GM12878 (cell line): Measurements from ENCODE around the gene CCDC149. TPM values are rescaled to one million over a fixed set of nuclear protein-coding genes. Genes with fewer than 3 reads are reported as not detected.

ENCODE experiments used
- ATAC-seq: fragments of 200-7000 bp; cut with Tn5 transposase; 3 replicates; pipeline ENCODE4 v1.9.1; 2020; ENCODE audit warnings: mild to moderate bottlenecking, moderate library complexity
- BruUV-seq: library from RNA; stranded (reverse); fragments of 400-500 nt; replicated peaks from 2 replicates; lab custom pipeline; 2021; lab: Mats Ljungman, UMichigan
- CTCF ChIA-PET: fragments of 300-600 bp; sonication (Branson Sonifier 250); formaldehyde crosslinking; extraction: SDS; loops from one replicate; lab custom pipeline; 2021; ENCODE audit warnings: inconsistent platforms; lab: Yijun Ruan, JAX
- POLR2A ChIA-PET: fragments of 350-600 bp; formaldehyde crosslinking; extraction: SDS; loops from one replicate; lab custom pipeline; 2021; ENCODE audit warnings: inconsistent platforms; lab: Charles Lee
- RAD21 ChIA-PET: fragments of 300-600 bp; sonication (Branson Sonifier 250); formaldehyde crosslinking; loops from one replicate; lab custom pipeline; 2023; ENCODE audit warnings: antibody characterized with exemption; ENCODE audit not compliant: unreplicated experiment; lab: Charles Lee
- SMC1A ChIA-PET: fragments of 300-600 bp; sonication (Branson Sonifier 250); formaldehyde crosslinking; loops from one replicate; lab custom pipeline; 2023; ENCODE audit not compliant: unreplicated experiment, uncharacterized antibody; lab: Charles Lee
- DNase-seq: peaks from one replicate; pipeline ENCODE4 v3.0.0-alpha.2; 2011; ENCODE audit warnings: low read depth, low spot score
- FAIRE-seq: peaks from 3 replicates; lab custom pipeline; 2011; peaks lifted over from hg19 to GRCh38; lab: Jason Lieb, UNC
- H2AFZ ChIP-seq: 2 replicates; pipeline ENCODE4 v1.6.0; 2011; ENCODE audit warnings: low read depth, low read length, control low read depth; ENCODE audit not compliant: control insufficient read depth
- H3K27ac ChIP-seq: 2 replicates; pipeline ENCODE4 v1.5.1; 2011; ENCODE audit warnings: control low read depth; ENCODE audit not compliant: control insufficient read depth, insufficient read depth
- H3K27me3 ChIP-seq, 2 experiments: replicated peaks in 1 of 2; 2 replicates each; pipeline versions ENCODE4 v1.6.0 to v1.6.1; 2011; ENCODE audit warnings: low read length in 1 of 2; ENCODE audit not compliant: control insufficient read depth in 2 of 2, insufficient read depth in 2 of 2
- H3K36me3 ChIP-seq, 2 experiments: 2 replicates each; pipeline ENCODE4 v1.5.1; 2011; ENCODE audit warnings: low read length in 1 of 2; ENCODE audit not compliant: control insufficient read depth in 2 of 2, insufficient read depth in 2 of 2
- H3K4me1 ChIP-seq: 2 replicates; pipeline ENCODE4 v1.6.1; 2011; ENCODE audit warnings: mild to moderate bottlenecking, low read length, moderate library complexity, mixed read lengths; ENCODE audit not compliant: control insufficient read depth, insufficient read depth
- H3K4me2 ChIP-seq: 2 replicates; pipeline ENCODE4 v1.6.0; 2011; ENCODE audit warnings: control low read depth; ENCODE audit not compliant: control insufficient read depth, insufficient read depth
- H3K4me3 ChIP-seq: fragments of 200-600 bp; sonication (generic); 2 replicates; pipeline ENCODE4 v1.5.1; 2016
- H3K79me2 ChIP-seq: 2 replicates; pipeline ENCODE4 v1.6.0; 2011; ENCODE audit warnings: low read length; ENCODE audit not compliant: control insufficient read depth, insufficient read depth
- H3K9ac ChIP-seq: 2 replicates; pipeline ENCODE4 v1.8.0; 2011; ENCODE audit warnings: low read length, control low read depth, mixed read lengths; ENCODE audit not compliant: control insufficient read depth, insufficient read depth
- H3K9me3 ChIP-seq: replicated peaks from 3 replicates; pipeline ENCODE4 v1.5.1; 2011; ENCODE audit warnings: mild to moderate bottlenecking, low read length; ENCODE audit not compliant: control insufficient read depth, insufficient read depth
- H4K20me1 ChIP-seq: 2 replicates; pipeline ENCODE4 v1.6.0; 2011; ENCODE audit not compliant: control insufficient read depth, insufficient read depth
- BCL11A ChIP-seq: IDR thresholded peaks from 2 replicates; pipeline ENCODE4 v1.6.1; 2011; ENCODE audit warnings: low read depth, low read length
- BHLHE40 ChIP-seq, 2 experiments: fragments of 450-650 bp in 1 of 2; IDR thresholded peaks; 2 replicates each; pipeline ENCODE4 v1.6.1; 2011 to 2017; ENCODE audit warnings: low read depth in 2 of 2, borderline replicate concordance in 1 of 2, improper control_type of control experiment in 1 of 2, low read length in 1 of 2, mild to moderate bottlenecking in 1 of 2
- CUX1 ChIP-seq: IDR thresholded peaks from 2 replicates; pipeline ENCODE4 v1.6.1; 2012; ENCODE audit warnings: improper control_type of control experiment, low read depth, low read length; ENCODE audit not compliant: insufficient replicate concordance
- EGR1 ChIP-seq, 2 experiments: IDR thresholded peaks; 1 replicate in 1 of 2; 2 replicates in 1 of 2; pipeline ENCODE4 v1.6.1; 2011 to 2012; ENCODE audit warnings: low read depth in 2 of 2, low read length in 2 of 2, borderline replicate concordance in 1 of 2, mild to moderate bottlenecking in 1 of 2, moderate library complexity in 1 of 2
- NR2C2 ChIP-seq: IDR thresholded peaks from 2 replicates; pipeline ENCODE4 v1.6.1; 2011; ENCODE audit warnings: borderline replicate concordance, low read depth; ENCODE audit not compliant: control insufficient read depth, insufficient read length
- SUPT20H ChIP-seq: IDR thresholded peaks from 2 replicates; pipeline ENCODE4 v1.6.1; 2011; ENCODE audit warnings: low read depth, mild to moderate bottlenecking, low read length, moderate library complexity, borderline replicate concordance; ENCODE audit not compliant: control insufficient read depth
- WGBS: methylation state at CpG from one replicate; pipeline ENCODE4 v1.1.6; 2016; ENCODE audit warnings: low lambda C conversion rate; ENCODE audit not compliant: insufficient replicate concordance, insufficient coverage; ENCODE audit errors: missing lambda C conversion rate; 5-methylcytosine and 5-hydroxymethylcytosine counted together
- in situ Hi-C: fragments of 300-500 bp; cut with MboI; formaldehyde crosslinking; loops from 9 replicates; pipeline ENCODE4 v1.14.3; 2018; ENCODE audit warnings: mixed read lengths
- intact Hi-C: fragments of 100-400 bp; cut with micrococcal nuclease; formaldehyde crosslinking; loops from one replicate; pipeline ENCODE4 v1.14.2; 2022; ENCODE audit not compliant: unreplicated experiment
- polyA plus RNA-seq, 11 experiments: library from polyadenylated mRNA; depleted of rRNA in 4 of 11; unstranded in 6 of 11; stranded (reverse) in 5 of 11; fragments of >200 nt; fragmentation: Nextera tagmentation in 4 of 11; fragmentation: Illumina TruSeq in 1 of 11; extraction: Ambion mirVana in 4 of 11; extraction: Trizol in 1 of 11; gene quantifications; 1 replicate in 1 of 11; 2 replicates in 10 of 11; pipeline versions ENCODE4 v1.2.1 to v1.2.3, GENCODE V29; 2011 to 2016; ENCODE audit warnings: inconsistent platforms in 2 of 11, missing spikeins in 2 of 11, low read depth in 1 of 11
- total RNA-seq, 4 experiments: library from RNA; depleted of rRNA in 3 of 4; stranded (reverse); fragments of >200 nt in 3 of 4; fragmentation: Illumina TruSeq in 1 of 4; extraction: Trizol in 1 of 4; gene quantifications; 2 replicates each; pipeline versions ENCODE4 v1.2.1 to v1.2.3, GENCODE V29; 2013 to 2021
- TF ChIP-seq, protein P1 (sequence below): fragments of 450-650 bp; formaldehyde crosslinking; IDR thresholded peaks from 2 replicates; pipeline ENCODE4 v1.4.0; 2020; ENCODE audit warnings: mild to moderate bottlenecking, moderate library complexity

Gene CCDC149
- total and polyA plus RNA-seq, 10 of the 15 experiments (the other 5 are each of a cell fraction or from before 2014, with no cell fraction given), result 0.03 to 0.04 (median 0.04) TPM; not detected in 7

GRCh38 chr4:24858026-24858425, 54.8 kb downstream of the CCDC149 start:
- H3K27me3 ChIP-seq, result no peaks in the 10 kb centered on the region
- intact Hi-C loops (no loop called here), in situ Hi-C loops (no loop called here)
- H3K4me1 ChIP-seq, result peaks cover 13% of the 10 kb centered on the region
- SMC1A ChIA-PET, result no interaction called here
- no peaks in the 10 kb centered on the region; the same call in 1 of the 3 replicates for H3K9me3 ChIP-seq
- RAD21 ChIA-PET, result no interaction called here
- no peak overlapping the region for H2AFZ ChIP-seq
- ATAC-seq (no peak), FAIRE-seq (no peak), DNase-seq (no peak)
- H3K4me2 ChIP-seq, result no peak overlapping the region
- WGBS, result 20% methylated on average over 3 of the region's 3 CpGs
- TF ChIP-seq EGR1 (IDR thresholded peaks at IDR 0.05; ENCODE audit: borderline replicate concordance in 1 of 2, low read depth in 2 of 2, low read length in 2 of 2), result no peak
- TF ChIP-seq CUX1, result no peak
- no peak for TF ChIP-seq NR2C2
- no peak for TF ChIP-seq BHLHE40 (IDR thresholded peaks at IDR 0.05; ENCODE audit: borderline replicate concordance in 1 of 2, low read depth in 2 of 2, low read length in 1 of 2)
- TF ChIP-seq SUPT20H, result no peak
- TF ChIP-seq, protein P1, sequence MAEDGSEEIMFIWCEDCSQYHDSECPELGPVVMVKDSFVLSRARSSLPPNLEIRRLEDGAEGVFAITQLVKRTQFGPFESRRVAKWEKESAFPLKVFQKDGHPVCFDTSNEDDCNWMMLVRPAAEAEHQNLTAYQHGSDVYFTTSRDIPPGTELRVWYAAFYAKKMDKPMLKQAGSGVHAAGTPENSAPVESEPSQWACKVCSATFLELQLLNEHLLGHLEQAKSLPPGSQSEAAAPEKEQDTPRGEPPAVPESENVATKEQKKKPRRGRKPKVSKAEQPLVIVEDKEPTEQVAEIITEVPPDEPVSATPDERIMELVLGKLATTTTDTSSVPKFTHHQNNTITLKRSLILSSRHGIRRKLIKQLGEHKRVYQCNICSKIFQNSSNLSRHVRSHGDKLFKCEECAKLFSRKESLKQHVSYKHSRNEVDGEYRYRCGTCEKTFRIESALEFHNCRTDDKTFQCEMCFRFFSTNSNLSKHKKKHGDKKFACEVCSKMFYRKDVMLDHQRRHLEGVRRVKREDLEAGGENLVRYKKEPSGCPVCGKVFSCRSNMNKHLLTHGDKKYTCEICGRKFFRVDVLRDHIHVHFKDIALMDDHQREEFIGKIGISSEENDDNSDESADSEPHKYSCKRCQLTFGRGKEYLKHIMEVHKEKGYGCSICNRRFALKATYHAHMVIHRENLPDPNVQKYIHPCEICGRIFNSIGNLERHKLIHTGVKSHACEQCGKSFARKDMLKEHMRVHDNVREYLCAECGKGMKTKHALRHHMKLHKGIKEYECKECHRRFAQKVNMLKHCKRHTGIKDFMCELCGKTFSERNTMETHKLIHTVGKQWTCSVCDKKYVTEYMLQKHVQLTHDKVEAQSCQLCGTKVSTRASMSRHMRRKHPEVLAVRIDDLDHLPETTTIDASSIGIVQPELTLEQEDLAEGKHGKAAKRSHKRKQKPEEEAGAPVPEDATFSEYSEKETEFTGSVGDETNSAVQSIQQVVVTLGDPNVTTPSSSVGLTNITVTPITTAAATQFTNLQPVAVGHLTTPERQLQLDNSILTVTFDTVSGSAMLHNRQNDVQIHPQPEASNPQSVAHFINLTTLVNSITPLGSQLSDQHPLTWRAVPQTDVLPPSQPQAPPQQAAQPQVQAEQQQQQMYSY (CRISPR knock-in tag), result no peak
- no peak for TF ChIP-seq BCL11A
- no peak overlapping the region for H3K27ac ChIP-seq
- CTCF ChIA-PET, result no interaction called here
- no peaks in the 10 kb centered on the region for H4K20me1 ChIP-seq
- POLR2A ChIA-PET, result no interaction called here
- no TSS peak for BruUV-seq
- H3K9ac ChIP-seq, result no peak overlapping the region
- H3K4me3 ChIP-seq, result no peak overlapping the region
- H3K79me2 ChIP-seq, result no peaks in the 10 kb centered on the region
- H3K36me3 ChIP-seq, result no peaks in the 10 kb centered on the region
